ENCODE data around the gene PSG3.

GRCh38 chr19:42683917-42684513 lies 56.3 kb downstream of the PSG3 start:
- TF ChIP-seq CTCF (IDR thresholded peaks at IDR 0.05) (peak; percentile 82), ZFX (IDR thresholded peaks at IDR 0.05; ENCODE audit: borderline replicate concordance) (no peak)
